Liver (tissue), 9 donors: Measurements from ENCODE around the gene NCLN. TPM values are rescaled to one million over a fixed set of nuclear protein-coding genes. Genes with fewer than 3 reads are reported as not detected.
A peak's percentile ranks its signal among the peaks of the same experiment; 100 is the strongest.

ENCODE experiments used
- DNase-seq: peaks from one replicate; pipeline ENCODE4 v3.0.0-alpha.2; 2017; ENCODE audit warnings: low spot score
- H3K27ac ChIP-seq, 2 donors: one replicate each; pipeline ENCODE4 v1.7.0; 2013; ENCODE audit warnings: inconsistent platforms in 2 of 2, low read length in 2 of 2, control low read depth in 1 of 2, low read depth in 1 of 2, mild to moderate bottlenecking in 1 of 2
- H3K27me3 ChIP-seq, 4 donors: one replicate each; pipeline versions ENCODE4 v1.6.1 to v1.7.0; 2013; ENCODE audit warnings: low read length in 3 of 4, inconsistent platforms in 1 of 4, mild to moderate bottlenecking in 1 of 4, moderate library complexity in 1 of 4; ENCODE audit not compliant: control insufficient read depth in 4 of 4, insufficient read depth in 4 of 4
- H3K36me3 ChIP-seq, 4 donors: one replicate each; pipeline versions ENCODE4 v1.6.1 to v1.7.0; 2013; ENCODE audit warnings: low read length in 3 of 4, mild to moderate bottlenecking in 3 of 4, low read depth in 1 of 4, moderate library complexity in 1 of 4; ENCODE audit not compliant: control insufficient read depth in 4 of 4, insufficient read depth in 3 of 4
- H3K4me1 ChIP-seq, 4 donors: one replicate each; pipeline versions ENCODE4 v1.6.1 to v1.7.0; 2013; ENCODE audit warnings: low read length in 3 of 4, mild to moderate bottlenecking in 3 of 4, moderate library complexity in 1 of 4; ENCODE audit not compliant: control insufficient read depth in 4 of 4, insufficient read depth in 4 of 4
- H3K4me3 ChIP-seq, 3 donors: one replicate each; pipeline versions ENCODE4 v1.6.1 to v1.7.0; 2013; ENCODE audit warnings: low read length in 3 of 3, control low read depth in 1 of 3, low read depth in 1 of 3, mild to moderate bottlenecking in 1 of 3
- H3K9ac ChIP-seq, 2 donors: one replicate each; pipeline ENCODE4 v1.7.0; 2013; ENCODE audit warnings: low read length in 2 of 2, mild to moderate bottlenecking in 2 of 2, moderate library complexity in 2 of 2, control low read depth in 1 of 2, low read depth in 1 of 2
- H3K9me3 ChIP-seq, 4 donors: one replicate each; pipeline versions ENCODE4 v1.6.1 to v1.7.0; 2013; ENCODE audit warnings: low read length in 3 of 4; ENCODE audit not compliant: control insufficient read depth in 4 of 4
- CTCF ChIP-seq: fragments of 150-350 bp; IDR thresholded peaks from 2 replicates; pipeline ENCODE4 v1.5.1; 2017; ENCODE audit warnings: improper control_type of control experiment, low read depth, low read length; ENCODE audit not compliant: missing input control
- FOXA1 ChIP-seq: IDR thresholded peaks from 2 replicates; pipeline ENCODE4 v1.6.1; 2016; ENCODE audit warnings: antibody characterized with exemption
- JUND ChIP-seq, 2 donors: IDR thresholded peaks; 2 replicates each; pipeline ENCODE4 v1.6.1; 2016; ENCODE audit warnings: antibody characterized with exemption in 2 of 2
- RXRA ChIP-seq, 2 donors: IDR thresholded peaks; 2 replicates each; pipeline ENCODE4 v1.6.1; 2017 to 2018; ENCODE audit warnings: antibody characterized with exemption in 2 of 2, mild to moderate bottlenecking in 1 of 2
- TAF1 ChIP-seq: conservative IDR thresholded peaks from 2 replicates; pipeline ENCODE4 v1.6.1; 2016; ENCODE audit warnings: antibody characterized with exemption, mild to moderate bottlenecking
- YY1 ChIP-seq: IDR thresholded peaks from 2 replicates; pipeline ENCODE4 v1.6.1; 2016; ENCODE audit warnings: antibody characterized with exemption, mild to moderate bottlenecking
- ZBTB33 ChIP-seq: IDR thresholded peaks from 2 replicates; pipeline ENCODE4 v1.6.1; 2016; ENCODE audit warnings: antibody characterized with exemption
- WGBS: extraction: QIAGEN DNeasy Blood & Tissue Kit; methylation state at CpG from one replicate; pipeline ENCODE4 v1.1.7; 2013; 5-methylcytosine and 5-hydroxymethylcytosine counted together
- polyA plus RNA-seq, 2 donors: library from polyadenylated mRNA; stranded (reverse) in 1 of 2; unstranded in 1 of 2; fragments of 200-250 nt in 1 of 2; fragments of >200 nt in 1 of 2; fragmentation: Nextera tagmentation in 1 of 2; extraction: Ambion mirVana in 1 of 2; gene quantifications; one replicate each; pipeline versions ENCODE4 v1.2.1 to v1.2.3, GENCODE V29; 2013 to 2015
- total RNA-seq, 2 donors: library from RNA; depleted of rRNA; stranded (reverse); fragments of >200 nt; gene quantifications; one replicate each; pipeline ENCODE4 v1.2.3, GENCODE V29; 2014
- TF ChIP-seq, protein P1 (sequence below): IDR thresholded peaks from 2 replicates; pipeline ENCODE4 v1.6.1; 2016; ENCODE audit warnings: antibody characterized with exemption, mild to moderate bottlenecking
- TF ChIP-seq, protein P2 (sequence below): IDR thresholded peaks from 2 replicates; pipeline ENCODE4 v1.6.1; 2016; ENCODE audit warnings: antibody characterized with exemption
- donor health status: healthy.
- donor health status: healthy.
- donor health status: healthy.
- donor health status: healthy.
- donor health status: healthy.

The NCLN gene
- total and polyA plus RNA-seq, 4 donors = 29.5 to 50.8 (median 38.4) TPM

DNA sequence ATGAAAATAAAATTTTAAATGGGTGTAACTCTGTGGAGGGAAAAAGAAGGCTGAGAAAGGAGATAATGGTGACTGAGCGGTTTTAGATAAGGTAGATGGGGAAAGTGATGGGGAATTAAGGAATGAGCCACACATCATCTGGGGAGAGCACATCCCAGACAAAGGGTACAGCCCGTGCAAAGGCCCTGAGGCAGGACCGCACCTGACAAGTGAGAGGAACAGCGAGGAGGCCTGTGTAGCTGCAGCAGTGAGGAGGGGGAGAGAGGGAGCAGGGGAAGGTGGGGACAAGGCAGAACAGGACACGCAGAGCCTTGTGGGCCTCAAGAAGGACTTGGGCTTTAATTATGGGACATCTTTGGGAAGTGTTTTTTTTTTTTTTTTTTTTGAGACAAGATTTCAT, 37.0 kb downstream of the NCLN start (continued):
- TF ChIP-seq, protein P1, sequence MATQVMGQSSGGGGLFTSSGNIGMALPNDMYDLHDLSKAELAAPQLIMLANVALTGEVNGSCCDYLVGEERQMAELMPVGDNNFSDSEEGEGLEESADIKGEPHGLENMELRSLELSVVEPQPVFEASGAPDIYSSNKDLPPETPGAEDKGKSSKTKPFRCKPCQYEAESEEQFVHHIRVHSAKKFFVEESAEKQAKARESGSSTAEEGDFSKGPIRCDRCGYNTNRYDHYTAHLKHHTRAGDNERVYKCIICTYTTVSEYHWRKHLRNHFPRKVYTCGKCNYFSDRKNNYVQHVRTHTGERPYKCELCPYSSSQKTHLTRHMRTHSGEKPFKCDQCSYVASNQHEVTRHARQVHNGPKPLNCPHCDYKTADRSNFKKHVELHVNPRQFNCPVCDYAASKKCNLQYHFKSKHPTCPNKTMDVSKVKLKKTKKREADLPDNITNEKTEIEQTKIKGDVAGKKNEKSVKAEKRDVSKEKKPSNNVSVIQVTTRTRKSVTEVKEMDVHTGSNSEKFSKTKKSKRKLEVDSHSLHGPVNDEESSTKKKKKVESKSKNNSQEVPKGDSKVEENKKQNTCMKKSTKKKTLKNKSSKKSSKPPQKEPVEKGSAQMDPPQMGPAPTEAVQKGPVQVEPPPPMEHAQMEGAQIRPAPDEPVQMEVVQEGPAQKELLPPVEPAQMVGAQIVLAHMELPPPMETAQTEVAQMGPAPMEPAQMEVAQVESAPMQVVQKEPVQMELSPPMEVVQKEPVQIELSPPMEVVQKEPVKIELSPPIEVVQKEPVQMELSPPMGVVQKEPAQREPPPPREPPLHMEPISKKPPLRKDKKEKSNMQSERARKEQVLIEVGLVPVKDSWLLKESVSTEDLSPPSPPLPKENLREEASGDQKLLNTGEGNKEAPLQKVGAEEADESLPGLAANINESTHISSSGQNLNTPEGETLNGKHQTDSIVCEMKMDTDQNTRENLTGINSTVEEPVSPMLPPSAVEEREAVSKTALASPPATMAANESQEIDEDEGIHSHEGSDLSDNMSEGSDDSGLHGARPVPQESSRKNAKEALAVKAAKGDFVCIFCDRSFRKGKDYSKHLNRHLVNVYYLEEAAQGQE = no peak
- TF ChIP-seq TAF1 = no peak

DNA sequence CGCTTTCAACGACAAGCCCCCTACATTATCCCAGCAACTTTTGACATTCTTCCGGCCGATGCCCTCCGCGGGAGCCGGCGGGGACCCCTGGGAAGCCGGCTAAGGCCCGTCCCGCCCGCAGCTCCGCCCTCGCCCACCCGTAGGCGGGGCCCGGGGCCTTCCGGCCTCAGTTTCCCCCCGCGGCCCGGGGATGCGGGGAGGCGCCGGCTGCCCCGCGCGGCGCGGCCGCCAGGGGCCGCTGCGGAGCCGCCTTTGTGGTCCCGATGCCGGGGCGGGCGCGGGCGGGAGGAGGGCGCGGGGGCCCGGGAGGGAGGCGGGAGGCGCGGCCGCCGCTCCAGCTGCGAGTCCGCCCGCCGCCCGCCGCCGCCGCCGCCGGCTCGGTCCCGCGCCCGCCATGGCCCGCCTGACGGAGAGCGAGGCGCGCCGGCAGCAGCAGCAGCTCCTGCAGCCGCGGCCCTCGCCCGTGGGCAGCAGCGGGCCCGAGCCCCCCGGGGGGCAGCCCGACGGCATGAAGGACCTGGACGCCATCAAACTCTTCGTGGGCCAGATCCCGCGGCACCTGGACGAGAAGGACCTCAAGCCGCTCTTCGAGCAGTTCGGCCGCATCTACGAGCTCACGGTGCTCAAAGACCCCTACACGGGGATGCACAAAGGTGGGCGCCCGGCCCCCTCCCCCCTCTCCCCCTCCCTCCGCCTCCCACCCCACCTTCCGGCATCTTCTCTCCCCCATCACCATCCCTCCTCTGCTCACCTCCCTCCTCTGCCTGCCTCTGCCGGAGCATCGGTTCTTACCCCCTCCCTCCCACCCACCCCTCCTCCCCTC, 38.8 kb downstream of the NCLN start, which contains the start of gene CELF5:
CELF5 (plus strand) TSS at position 316 of the 823 bp plus-strand sequence; CDS start at position 395, 79 bp downstream.
- Histone ChIP-seq H3K4me3 (peak within 1 kb of the TSS in 1 of 3 donors; percentile 44), H3K27me3 (peaks cover 0 to 8% (median under 1%) of the 10 kb centered on the region in 4 donors), H3K36me3 (no peaks in the 10 kb centered on the region), H3K27ac (no peak within 1 kb of the TSS), H3K4me1 (peaks cover 0 to 2% (median 0%) of the 10 kb centered on the region in 4 donors), H3K9me3 (no peaks in the 10 kb centered on the region), H3K9ac (no peak within 1 kb of the TSS)
- WGBS = 3% methylated on average over 94 of the region's 94 CpGs
- TF ChIP-seq RXRA (IDR thresholded peaks at IDR 0.05) = no peak
- TF ChIP-seq JUND (IDR thresholded peaks at IDR 0.05) = no peak
- TF ChIP-seq, protein P1 = no peak
- TF ChIP-seq CTCF = peak; percentile 49
- no peak for TF ChIP-seq FOXA1
- no peak for TF ChIP-seq YY1
- TF ChIP-seq, protein P2, sequence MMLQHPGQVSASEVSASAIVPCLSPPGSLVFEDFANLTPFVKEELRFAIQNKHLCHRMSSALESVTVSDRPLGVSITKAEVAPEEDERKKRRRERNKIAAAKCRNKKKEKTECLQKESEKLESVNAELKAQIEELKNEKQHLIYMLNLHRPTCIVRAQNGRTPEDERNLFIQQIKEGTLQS = no peak
- no peak for TF ChIP-seq TAF1
- peak; percentile 61 for DNase-seq

GRCh38 chr19:3225169-3225485, 39.4 kb downstream of the NCLN start:
- no peak overlapping the region for H3K27ac ChIP-seq
- H3K9me3 ChIP-seq = no peaks in the 10 kb centered on the region
- no peak overlapping the region for H3K4me3 ChIP-seq
- TF ChIP-seq TAF1 = no peak
- TF ChIP-seq ZBTB33 = no peak
- TF ChIP-seq CTCF = no peak
- H3K36me3 ChIP-seq = no peaks in the 10 kb centered on the region
- WGBS = 3% methylated on average over 9 of the region's 9 CpGs
- H3K4me1 ChIP-seq = peaks cover 0 to 2% (median 0%) of the 10 kb centered on the region in 4 donors
- H3K27me3 ChIP-seq = peaks cover 0 to 8% (median under 1%) of the 10 kb centered on the region in 4 donors
- DNase-seq = no peak
- no peak overlapping the region for H3K9ac ChIP-seq
